HG02623 (cell line): ENCODE data around the gene MGAT5.

ENCODE experiments used
- ATAC-seq: cut with Tn5 transposase; IDR thresholded peaks from one replicate; pipeline ENCODE4 v1.9.1; 2021; ENCODE audit warnings: moderate library complexity; ENCODE audit not compliant: unreplicated experiment

The MGAT5 gene, protein sequence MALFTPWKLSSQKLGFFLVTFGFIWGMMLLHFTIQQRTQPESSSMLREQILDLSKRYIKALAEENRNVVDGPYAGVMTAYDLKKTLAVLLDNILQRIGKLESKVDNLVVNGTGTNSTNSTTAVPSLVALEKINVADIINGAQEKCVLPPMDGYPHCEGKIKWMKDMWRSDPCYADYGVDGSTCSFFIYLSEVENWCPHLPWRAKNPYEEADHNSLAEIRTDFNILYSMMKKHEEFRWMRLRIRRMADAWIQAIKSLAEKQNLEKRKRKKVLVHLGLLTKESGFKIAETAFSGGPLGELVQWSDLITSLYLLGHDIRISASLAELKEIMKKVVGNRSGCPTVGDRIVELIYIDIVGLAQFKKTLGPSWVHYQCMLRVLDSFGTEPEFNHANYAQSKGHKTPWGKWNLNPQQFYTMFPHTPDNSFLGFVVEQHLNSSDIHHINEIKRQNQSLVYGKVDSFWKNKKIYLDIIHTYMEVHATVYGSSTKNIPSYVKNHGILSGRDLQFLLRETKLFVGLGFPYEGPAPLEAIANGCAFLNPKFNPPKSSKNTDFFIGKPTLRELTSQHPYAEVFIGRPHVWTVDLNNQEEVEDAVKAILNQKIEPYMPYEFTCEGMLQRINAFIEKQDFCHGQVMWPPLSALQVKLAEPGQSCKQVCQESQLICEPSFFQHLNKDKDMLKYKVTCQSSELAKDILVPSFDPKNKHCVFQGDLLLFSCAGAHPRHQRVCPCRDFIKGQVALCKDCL

GRCh38 chr2:134253804-134254203, at the start of gene MGAT5:
MGAT5 (plus strand) TSS chr2:134254072; CDS start chr2:134254404, 332 bp downstream.
- peak; percentile 5 for ATAC-seq

DNA sequence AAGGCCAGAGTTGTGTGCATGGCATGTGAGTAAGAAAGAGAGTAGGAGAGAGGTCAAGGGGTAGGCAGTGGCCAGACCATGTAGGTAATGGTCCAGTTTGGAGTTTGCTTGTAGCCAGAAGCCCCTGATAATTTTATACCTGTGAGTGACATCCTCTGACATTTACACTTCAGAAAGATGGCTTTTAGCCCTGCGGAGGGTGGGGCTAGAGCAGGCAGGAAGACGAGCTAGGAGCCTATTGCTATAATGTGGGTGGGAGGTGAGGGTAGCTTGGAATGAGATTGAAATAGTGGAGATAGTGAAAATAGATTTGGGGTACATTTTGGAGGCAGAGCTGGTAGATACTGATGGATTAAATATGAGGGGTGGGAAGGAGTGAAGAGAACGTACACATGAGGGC, 48.8 kb upstream of the MGAT5 start:
- no peak for ATAC-seq

DNA sequence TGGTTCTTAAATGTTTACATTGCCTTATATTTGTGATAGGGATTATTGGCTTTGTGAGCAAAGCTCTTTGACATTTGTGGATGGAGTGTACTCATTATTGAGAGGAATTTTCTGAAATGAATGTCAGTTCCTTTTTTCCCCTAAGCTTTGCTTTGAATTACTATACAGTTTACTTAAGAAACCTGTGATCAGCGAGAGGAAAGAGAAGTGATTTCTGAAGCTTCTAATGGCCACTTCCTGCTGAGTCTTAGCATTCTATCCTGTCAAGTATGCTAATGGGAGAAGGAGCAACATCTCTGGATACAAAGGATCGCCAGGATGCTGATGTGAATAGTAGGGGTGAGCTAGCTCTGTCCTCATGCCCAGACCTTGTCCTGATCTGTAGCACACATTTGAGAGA, 47.8 kb upstream of the MGAT5 start:
- no peak for ATAC-seq

- ATAC-seq: no peak
Observed at GRCh38 chr2:134206573-134206972, 47.3 kb upstream of the MGAT5 start.

DNA sequence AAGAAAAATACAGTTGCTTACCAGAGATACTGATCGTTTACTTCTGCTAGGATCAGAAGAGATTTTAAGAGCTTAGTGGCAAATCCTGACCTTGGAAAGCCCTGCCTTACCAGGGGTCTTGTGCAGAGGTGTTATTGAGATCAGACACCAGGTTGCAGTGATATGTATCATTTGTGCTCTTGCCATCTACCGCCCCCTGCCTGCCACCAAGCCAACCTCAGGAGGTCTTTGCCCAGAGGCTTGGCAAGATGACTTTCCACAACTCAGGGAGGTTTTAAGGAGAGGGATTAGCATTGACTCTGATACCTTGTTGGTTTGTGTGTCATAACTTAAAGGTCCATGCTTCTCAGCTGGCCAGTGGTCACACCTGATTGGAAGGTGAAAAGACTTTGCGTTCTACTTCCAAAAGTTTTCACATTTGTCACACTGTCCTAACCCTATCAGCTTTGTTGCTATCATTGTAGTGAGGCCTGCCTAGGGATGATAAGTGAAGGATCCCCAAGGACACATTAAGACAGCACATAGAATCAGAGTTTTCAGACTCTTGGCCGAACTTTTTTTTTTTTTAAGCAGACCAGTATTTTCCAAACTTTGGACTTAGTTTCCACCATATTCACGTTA, 46.2 kb upstream of the MGAT5 start:
- ATAC-seq: peak; percentile 77

DNA sequence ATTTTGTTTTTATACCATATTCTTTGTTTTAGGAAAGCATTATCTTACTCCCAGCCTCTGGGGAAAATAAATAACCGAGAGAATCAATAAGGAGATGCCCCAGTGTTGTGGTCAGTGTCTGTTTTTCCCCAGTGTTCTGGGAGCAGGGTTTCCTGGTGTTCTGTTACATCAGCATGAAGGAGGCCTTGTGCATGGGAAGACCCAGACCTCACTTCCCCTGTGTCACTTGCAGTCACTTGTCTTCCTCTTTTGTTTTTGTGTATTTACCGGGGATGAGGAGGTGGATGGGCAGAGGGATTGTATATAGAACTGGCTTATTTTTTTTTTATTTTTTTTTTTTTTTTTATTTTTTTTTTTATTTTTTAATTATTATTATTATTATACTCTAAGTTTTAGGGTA, 45.0 kb upstream of the MGAT5 start:
- no peak for ATAC-seq

GRCh38 chr2:134212746-134213145, 41.1 kb upstream of the MGAT5 start:
- ATAC-seq: no peak

- ATAC-seq: no peak
Observed at GRCh38 chr2:134216152-134216829, 37.6 kb upstream of the MGAT5 start.

- ATAC-seq: no peak
Observed at GRCh38 chr2:134217351-134217750, 36.5 kb upstream of the MGAT5 start.

- ATAC-seq: peak; percentile 66
Observed at GRCh38 chr2:134217924-134218323, 35.9 kb upstream of the MGAT5 start.

DNA sequence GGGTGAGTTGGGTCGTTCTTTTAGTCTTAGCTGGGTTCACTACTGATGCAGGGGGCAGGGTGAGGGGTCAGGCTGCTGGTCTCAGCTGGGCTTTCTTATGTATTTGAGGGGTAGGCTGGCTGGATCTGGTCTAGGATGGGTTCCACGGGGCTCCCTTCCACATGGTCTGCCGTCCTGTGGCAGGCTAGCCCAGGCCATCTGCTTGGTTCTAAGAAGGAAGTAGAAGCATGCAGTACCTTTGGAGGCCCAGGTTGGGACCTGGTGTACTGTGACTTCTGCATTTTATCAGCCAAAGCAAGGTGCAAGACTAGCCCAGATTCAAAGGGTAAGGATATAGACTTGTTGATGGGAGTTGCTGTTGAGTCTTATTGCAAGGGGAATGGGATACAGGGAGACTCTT, 35.5 kb upstream of the MGAT5 start:
- ATAC-seq: no peak

GRCh38 chr2:134218930-134219658, 34.8 kb upstream of the MGAT5 start:
- ATAC-seq: peak; percentile 50

DNA sequence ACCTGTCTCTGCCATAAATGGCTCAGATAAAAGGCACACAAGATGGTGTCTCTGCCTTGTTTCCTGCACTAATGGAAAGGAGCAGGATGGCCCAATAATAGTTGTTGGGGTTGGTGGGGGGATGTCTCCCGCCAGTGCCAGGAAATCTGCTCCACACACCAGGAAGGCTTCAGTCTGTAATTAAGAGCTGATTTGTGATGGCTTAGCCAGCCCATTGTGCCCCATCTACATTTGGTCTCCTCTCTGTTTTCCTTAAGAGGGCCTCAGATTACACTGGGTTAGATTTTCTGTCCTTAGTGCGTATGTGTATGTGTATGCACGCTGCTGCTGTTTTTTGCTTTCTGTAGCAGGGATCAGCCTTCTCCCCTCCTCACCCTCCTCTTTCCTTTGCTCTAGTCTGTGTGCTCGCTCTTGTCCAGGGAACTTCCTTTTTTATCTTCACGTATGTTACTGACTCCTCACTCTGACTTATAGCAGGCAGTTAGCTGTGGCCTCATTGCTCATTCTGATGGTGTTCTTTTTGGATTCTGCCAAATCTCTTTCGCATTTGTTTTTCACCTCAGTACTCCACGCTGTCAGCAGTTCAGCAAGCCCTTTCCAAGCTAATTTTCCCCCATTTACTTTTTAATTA, 33.4 kb upstream of the MGAT5 start:
- ATAC-seq: no peak

DNA sequence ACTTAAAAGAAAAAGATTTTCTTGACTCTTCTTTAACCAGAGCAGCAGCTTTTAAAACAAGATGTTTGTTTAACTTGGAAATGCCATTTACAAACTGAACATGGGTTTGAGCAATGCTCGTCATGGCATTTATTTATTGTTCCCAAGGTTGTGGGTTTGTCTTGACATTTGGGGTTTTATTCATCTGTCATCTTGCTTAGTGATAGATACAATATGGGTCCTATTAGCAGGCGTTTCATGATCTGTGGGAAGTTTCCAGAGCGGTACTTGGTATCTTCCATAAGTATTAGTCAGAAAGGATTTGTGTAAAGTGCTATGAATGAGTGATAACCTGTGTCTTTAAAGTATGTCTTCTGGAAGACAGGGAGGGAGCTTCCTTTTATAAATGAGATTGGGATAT, 29.9 kb upstream of the MGAT5 start:
- ATAC-seq: no peak

GRCh38 chr2:134225173-134225572, 28.7 kb upstream of the MGAT5 start:
- no peak for ATAC-seq

DNA sequence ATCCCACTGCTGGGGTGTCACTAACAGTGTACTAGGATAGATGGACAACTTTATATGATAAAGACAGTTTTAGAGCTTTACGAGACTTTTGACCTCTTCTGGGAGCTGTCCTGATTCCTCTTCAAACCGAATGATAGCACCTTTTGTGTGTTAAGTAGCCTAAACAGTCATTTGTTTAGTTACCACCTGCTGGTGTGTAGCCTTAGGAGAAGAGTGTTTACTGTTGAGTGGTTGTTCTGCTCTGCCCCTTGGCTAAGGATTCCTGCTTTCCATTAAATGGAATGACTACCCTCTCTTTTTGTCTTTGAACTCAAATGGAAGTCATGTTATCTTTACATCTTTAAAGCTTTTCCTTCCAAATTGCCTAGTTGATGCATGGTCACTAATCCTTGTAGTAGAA, 28.0 kb upstream of the MGAT5 start:
- ATAC-seq: no peak

DNA sequence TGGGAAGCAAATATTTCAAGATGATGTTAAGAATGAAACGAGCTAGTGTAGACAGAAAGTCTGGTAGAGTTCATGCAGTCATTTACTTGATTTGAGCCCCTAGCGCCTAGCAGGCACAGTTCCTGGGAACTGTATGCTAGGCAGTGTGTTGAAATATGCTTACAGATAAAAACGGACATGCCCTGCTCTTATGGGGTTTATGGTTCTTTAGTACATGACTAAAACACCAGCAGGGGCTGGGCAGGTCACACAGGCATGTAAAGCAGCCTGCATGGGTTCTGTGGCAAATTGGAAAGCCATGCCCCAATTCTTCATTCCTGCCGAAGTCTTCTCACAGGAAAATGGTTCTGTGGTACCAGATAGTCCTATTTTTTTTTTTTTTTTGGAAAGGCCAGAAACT, 27.3 kb upstream of the MGAT5 start:
- no peak for ATAC-seq

DNA sequence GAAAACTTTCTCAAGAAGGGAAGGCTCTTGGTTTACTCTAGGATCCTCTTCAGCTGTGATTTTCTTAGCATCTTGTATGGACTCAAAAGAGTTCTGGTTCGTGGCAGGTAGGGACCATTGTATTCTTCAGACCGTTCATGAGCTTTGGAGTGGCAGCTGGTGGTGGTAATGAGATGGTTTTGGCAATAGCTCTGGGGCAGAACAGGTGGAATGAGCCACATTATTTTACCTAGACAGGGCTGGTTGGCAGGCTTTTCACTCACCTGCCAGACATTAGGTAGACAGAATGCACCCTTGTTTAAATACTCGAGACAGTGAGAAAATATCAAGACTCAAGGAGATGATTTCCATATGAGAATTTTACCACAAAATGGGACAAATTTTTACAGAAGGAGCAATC, 26.2 kb upstream of the MGAT5 start:
- ATAC-seq: no peak

GRCh38 chr2:134228493-134228903, 25.4 kb upstream of the MGAT5 start:
- ATAC-seq: no peak

GRCh38 chr2:134229540-134229939, 24.3 kb upstream of the MGAT5 start:
- no peak for ATAC-seq
